BE2C (cell line): Measurements from ENCODE around the gene TBC1D4.
A peak's percentile ranks its signal among the peaks of the same experiment; 100 is the strongest.

Source experiments
- DNase-seq: peaks from one replicate; pipeline ENCODE4 v3.0.0-alpha.2; 2020
- H3K27me3 ChIP-seq: fragments of 250-450 bp; sonication (Bioruptor Pico); 2 replicates; pipeline ENCODE4 v1.5.1; 2020; ENCODE audit warnings: mild to moderate bottlenecking
- H3K36me3 ChIP-seq: fragments of 250-450 bp; sonication (Bioruptor Pico); 2 replicates; pipeline ENCODE4 v1.5.1; 2020; ENCODE audit warnings: mild to moderate bottlenecking
- H3K4me1 ChIP-seq: fragments of 250-450 bp; sonication (Bioruptor Pico); 2 replicates; pipeline ENCODE4 v1.5.1; 2020
- H3K4me3 ChIP-seq: 2 replicates; pipeline ENCODE4 v1.5.1; 2011; ENCODE audit warnings: low read depth, low read length
- H3K9me3 ChIP-seq: fragments of 250-450 bp; sonication (Bioruptor Pico); 2 replicates; pipeline ENCODE4 v1.5.1; 2020
- TF ChIP-seq, protein P1 (sequence below): IDR thresholded peaks from 2 replicates; pipeline ENCODE4 v1.5.1; 2012; ENCODE audit warnings: mild to moderate bottlenecking, low read depth, low read length

TBC1D4 gene

DNA sequence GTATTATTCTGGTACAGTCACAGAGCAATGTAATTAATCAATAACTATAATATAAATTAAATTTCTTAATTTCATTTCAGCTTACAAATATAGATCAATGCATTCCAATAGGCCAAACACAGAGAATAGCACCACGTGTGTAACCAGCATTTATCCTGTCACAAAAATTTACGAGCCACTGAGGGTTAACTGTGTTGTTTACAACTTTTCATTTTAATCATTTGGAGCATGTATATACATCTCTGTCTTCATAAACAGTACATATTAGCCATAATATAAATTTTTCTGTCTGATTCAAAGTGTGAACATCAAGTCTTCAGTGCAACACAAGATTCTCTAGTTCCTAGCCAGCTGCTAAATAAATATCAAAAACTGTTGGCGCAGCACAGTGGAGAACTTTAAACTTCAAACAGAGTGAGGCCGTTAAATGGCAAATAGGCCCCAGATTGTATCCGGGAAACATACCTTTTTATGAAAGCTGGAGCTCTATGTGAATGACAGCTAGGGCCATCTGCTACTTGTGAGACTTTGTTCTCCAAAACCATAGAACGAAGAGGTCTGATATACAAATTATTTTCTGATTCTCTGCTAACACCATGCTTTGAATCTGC, 105.1 kb downstream of the TBC1D4 start:
- TF ChIP-seq, protein P1, sequence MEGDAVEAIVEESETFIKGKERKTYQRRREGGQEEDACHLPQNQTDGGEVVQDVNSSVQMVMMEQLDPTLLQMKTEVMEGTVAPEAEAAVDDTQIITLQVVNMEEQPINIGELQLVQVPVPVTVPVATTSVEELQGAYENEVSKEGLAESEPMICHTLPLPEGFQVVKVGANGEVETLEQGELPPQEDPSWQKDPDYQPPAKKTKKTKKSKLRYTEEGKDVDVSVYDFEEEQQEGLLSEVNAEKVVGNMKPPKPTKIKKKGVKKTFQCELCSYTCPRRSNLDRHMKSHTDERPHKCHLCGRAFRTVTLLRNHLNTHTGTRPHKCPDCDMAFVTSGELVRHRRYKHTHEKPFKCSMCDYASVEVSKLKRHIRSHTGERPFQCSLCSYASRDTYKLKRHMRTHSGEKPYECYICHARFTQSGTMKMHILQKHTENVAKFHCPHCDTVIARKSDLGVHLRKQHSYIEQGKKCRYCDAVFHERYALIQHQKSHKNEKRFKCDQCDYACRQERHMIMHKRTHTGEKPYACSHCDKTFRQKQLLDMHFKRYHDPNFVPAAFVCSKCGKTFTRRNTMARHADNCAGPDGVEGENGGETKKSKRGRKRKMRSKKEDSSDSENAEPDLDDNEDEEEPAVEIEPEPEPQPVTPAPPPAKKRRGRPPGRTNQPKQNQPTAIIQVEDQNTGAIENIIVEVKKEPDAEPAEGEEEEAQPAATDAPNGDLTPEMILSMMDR = no peak
- H3K9me3 ChIP-seq = no peaks in the 10 kb centered on the region
- H3K27me3 ChIP-seq = no peaks in the 10 kb centered on the region
- peaks cover 25% of the 10 kb centered on the region for H3K4me1 ChIP-seq
- no peak for DNase-seq
- H3K4me3 ChIP-seq = no peak overlapping the region
- no peaks in the 10 kb centered on the region for H3K36me3 ChIP-seq

DNA sequence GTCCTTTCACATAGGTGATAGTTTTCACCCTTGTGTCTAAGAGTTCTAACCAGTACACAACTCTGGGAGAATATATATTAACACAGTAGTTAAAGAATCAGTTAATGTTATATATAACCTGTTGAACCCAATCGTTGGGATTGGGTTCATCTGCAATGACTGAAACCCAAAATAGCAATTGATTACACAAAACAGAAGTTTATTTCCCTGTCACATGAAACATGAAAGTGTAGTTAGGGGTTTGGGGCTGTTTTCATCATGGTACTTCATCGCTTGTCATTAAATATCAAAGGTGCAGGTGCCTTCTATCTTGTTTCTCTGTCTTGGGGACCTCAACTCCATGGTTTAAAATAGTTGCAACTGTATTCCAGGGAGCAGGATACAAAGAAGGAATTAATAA, 106.6 kb downstream of the TBC1D4 start:
- no peaks in the 10 kb centered on the region for H3K9me3 ChIP-seq
- H3K36me3 ChIP-seq = no peaks in the 10 kb centered on the region
- H3K4me3 ChIP-seq = no peak overlapping the region
- TF ChIP-seq, protein P1 = no peak
- H3K4me1 ChIP-seq = peaks cover 35% of the 10 kb centered on the region
- H3K27me3 ChIP-seq = no peaks in the 10 kb centered on the region
- no peak for DNase-seq

DNA sequence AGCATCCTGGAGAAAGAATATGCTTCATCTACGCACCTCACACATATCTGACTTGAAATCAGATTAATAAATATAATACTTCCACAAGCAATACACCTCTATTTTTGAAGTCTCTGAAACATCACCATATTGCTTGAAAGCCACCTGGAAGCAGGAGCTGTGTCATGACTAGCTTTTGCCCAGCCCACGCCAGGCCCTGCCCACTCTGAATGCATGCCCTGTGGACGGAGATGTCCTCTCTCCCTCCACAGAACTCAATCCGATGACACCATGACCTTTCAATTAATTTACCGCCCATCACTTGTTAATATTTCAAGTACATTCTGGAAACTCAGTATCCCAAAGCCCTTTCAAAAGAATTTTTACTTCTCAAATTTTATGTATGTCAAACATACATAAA, 108.0 kb downstream of the TBC1D4 start:
- no peaks in the 10 kb centered on the region for H3K27me3 ChIP-seq
- DNase-seq = no peak
- TF ChIP-seq, protein P1 = no peak
- no peaks in the 10 kb centered on the region for H3K36me3 ChIP-seq
- H3K9me3 ChIP-seq = no peaks in the 10 kb centered on the region
- H3K4me1 ChIP-seq = peaks cover 36% of the 10 kb centered on the region
- H3K4me3 ChIP-seq = no peak overlapping the region

DNA sequence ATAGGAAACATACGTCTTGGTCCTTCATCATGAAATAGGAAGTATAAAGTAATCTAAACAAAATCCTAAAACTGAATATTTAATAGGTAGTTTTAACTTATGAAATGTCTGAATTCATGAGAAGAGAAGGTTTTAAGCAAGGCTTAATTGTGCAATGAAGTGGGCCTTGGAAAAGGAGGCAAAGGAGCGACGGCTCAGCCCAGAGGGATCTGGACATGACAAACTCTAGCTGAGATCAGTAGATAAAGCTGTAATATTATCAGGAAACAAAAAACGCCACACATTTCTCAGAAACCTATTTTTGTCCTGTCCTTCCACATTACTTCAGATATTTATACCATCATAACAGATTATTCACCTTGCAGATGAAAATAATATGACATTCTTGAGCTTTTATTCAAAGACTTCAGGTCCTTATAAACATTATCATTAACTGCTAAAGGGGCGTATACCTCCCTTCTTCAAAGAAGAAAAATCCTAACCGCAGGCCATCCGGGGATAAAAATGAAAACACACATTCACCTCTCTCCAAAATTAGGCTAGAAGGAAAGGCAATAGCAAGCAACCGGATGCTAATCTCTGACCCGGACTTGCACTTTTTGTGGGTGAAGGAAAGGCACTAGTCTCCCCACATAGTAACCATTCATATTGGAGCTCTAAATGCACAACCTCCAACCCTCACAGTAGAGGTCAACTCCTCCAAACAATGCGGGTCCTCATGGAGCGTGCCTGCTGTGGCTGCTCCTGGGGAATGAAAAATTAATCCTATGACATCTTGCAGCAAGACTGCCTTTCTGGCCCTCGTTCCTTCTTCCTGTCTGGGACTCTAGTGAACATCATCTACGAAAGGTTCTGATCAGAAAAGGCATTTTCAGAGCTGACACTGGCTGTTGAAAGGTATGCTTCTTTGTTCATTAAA, 108.8 kb downstream of the TBC1D4 start:
- peaks cover 30% of the 10 kb centered on the region for H3K4me1 ChIP-seq

GRCh38 chr13:75372517-75372916, 109.5 kb downstream of the TBC1D4 start:
- DNase-seq = peak; percentile 32
- Histone ChIP-seq H3K27me3 (no peaks in the 10 kb centered on the region), H3K36me3 (no peaks in the 10 kb centered on the region)

More for the DNA sequence above, 108.8 kb downstream of the TBC1D4 start:
- Histone ChIP-seq H3K36me3 (no peaks in the 10 kb centered on the region), H3K27me3 (no peaks in the 10 kb centered on the region), H3K9me3 (no peaks in the 10 kb centered on the region), H3K4me3 (no peak overlapping the region)
- no peak for DNase-seq
- TF ChIP-seq, protein P1 = no peak

More at GRCh38 chr13:75372517-75372916, 109.5 kb downstream of the TBC1D4 start:
- no peak overlapping the region for H3K4me3 ChIP-seq
- TF ChIP-seq, protein P1 = peak; percentile 69
- H3K4me1 ChIP-seq = peaks cover 28% of the 10 kb centered on the region
- no peaks in the 10 kb centered on the region for H3K9me3 ChIP-seq
